Fibroblast of skin of scalp (primary cell): ENCODE measurements around the gene DEXI.
"Not testable (repeated sequence)": the region's sequence is repeated elsewhere in the genome, so short reads cannot be mapped to it uniquely, and the experiment has no call there.

Experiments
- DNase-seq: peaks from one replicate; pipeline ENCODE4 v3.0.0-alpha.2; 2013

DEXI gene

DNA sequence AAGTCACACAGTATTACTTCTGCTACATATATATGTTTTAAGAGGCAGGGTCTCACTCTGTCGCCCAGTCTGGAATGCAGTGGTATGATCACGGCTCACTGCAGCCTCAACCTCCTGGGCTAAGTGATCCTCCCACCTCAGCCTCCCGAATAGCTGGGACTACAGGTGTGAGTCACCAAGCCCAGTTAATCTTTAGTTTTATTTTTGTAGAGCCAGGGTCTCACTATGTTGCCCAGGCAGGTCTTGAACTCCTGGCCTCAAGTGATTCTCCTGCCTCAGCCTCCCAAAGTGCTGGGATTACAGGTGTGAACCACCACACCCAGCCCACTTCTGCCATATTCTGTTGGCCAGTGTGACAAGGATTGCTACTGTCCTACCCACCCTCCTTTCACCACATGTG, 17.0 kb downstream of the DEXI start:
- DNase-seq, result not testable (repeated sequence)

DNA sequence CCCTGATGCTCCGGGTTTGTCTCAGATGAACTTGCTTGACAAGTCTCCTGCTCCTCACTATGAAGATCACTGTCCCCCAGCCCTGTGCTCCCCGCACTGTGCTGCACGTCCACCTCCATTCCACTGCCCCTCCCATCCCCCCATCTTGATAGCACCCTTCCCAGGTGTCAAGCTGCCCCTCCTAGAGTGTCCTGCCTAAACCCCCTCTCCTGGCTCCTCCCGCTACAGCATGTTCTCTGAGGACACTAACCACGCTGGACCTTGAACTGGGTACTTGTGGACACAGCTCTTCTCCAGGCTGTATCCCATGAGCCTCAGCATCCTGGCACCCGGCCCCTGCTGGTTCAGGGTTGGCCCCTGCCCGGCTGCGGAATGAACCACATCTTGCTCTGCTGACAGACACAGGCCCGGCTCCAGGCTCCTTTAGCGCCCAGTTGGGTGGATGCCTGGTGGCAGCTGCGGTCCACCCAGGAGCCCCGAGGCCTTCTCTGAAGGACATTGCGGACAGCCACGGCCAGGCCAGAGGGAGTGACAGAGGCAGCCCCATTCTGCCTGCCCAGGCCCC, 18.5 kb downstream of the DEXI start:
- no peak for DNase-seq

GRCh38 chr16:10923146-10923649, 19.1 kb downstream of the DEXI start:
- DNase-seq, result no peak

GRCh38 chr16:10922328-10923145, 19.7 kb downstream of the DEXI start:
- DNase-seq, result peak; percentile 20

DNA sequence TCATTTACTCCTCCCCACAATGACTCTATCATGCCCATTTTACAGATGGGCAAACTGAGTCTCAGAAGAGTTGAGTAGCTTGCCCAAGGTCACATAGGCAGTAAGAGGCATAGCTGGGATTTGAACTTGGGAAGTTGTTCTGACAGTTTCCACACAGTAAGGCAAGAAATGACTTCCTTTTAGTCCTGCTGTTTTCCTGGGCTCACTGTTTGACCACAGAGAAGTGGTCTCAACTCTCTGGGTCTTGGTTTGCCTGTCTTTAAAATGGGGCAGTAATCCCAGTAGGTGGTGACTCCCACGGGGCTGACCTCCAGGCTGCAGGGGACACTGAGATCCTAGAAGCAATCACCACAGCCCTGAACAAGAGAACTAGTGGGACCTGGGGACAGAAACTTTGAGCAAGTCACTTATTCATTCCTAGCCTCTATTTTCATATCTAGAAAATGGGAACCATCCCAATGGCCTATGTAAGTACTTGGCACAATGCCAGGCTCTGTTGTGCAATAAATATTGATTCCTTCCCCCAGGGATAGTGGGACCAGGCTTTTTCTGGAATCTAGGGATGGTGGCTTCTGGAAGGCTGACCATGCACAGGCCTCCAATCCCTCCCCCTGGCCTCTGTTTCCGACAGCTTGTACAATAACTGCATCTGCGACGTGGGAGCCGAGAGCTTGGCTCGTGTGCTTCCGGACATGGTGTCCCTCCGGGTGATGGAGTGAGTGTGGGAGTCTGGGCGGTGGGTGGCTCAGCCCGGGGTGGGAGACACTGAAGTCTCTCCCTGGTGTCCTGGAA, 20.5 kb downstream of the DEXI start:
- DNase-seq, result no peak

- no peak for DNase-seq
Observed at GRCh38 chr16:10920726-10921427, 21.4 kb downstream of the DEXI start.

- no peak for DNase-seq
Observed at GRCh38 chr16:10919003-10919351, 23.3 kb downstream of the DEXI start.

GRCh38 chr16:10918294-10919002, 23.8 kb downstream of the DEXI start:
- DNase-seq, result peak; percentile 90

DNA sequence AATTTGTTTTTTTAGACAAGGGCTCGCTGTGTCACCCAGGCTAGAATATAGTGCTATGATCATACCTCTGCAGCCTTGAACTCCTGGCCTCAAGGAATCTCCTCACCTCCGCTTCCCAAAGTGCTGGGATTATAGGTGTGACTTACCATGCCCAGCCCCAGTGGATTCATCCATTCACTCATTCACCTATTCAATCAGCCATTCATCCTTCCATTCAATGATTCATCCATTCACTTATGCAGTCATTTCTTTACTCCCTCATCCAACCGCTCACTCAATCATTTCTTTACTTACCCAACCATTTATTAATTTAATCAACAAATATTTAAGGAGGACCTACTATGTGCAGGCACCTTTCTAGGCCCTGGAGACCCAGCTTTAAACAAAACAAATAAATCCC, 25.7 kb downstream of the DEXI start:
- DNase-seq, result no peak

DNA sequence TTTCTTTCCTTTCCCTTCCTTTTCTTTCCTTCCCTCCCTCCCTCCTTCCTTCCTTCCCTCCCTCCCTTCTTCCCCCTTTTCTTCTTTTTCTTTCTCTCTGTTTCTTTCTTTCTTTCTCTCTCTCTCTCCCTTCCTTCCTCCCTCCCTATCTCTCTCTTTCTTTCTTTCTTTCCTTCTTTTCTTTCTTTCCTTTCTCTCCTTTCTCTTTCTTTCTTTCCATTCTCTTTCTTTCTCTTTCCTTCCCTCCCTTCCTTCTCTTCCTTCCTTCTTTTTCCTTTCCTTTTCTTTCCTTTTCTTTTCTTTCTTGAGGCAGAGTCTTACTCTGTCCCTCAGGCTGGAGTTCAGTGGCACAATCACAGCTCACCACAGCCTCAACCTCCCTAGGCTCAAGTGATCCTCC, 31.0 kb downstream of the DEXI start:
- DNase-seq, result no peak

DNA sequence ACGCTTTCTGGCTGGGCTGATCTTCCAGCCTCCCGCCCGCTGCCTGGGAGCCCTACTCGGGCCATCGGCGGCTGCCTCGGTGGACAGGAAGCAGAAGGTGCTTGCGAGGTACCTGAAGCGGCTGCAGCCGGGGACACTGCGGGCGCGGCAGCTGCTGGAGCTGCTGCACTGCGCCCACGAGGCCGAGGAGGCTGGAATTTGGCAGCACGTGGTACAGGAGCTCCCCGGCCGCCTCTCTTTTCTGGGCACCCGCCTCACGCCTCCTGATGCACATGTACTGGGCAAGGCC, 34.6 kb downstream of the DEXI start:
- no peak for DNase-seq

DNA sequence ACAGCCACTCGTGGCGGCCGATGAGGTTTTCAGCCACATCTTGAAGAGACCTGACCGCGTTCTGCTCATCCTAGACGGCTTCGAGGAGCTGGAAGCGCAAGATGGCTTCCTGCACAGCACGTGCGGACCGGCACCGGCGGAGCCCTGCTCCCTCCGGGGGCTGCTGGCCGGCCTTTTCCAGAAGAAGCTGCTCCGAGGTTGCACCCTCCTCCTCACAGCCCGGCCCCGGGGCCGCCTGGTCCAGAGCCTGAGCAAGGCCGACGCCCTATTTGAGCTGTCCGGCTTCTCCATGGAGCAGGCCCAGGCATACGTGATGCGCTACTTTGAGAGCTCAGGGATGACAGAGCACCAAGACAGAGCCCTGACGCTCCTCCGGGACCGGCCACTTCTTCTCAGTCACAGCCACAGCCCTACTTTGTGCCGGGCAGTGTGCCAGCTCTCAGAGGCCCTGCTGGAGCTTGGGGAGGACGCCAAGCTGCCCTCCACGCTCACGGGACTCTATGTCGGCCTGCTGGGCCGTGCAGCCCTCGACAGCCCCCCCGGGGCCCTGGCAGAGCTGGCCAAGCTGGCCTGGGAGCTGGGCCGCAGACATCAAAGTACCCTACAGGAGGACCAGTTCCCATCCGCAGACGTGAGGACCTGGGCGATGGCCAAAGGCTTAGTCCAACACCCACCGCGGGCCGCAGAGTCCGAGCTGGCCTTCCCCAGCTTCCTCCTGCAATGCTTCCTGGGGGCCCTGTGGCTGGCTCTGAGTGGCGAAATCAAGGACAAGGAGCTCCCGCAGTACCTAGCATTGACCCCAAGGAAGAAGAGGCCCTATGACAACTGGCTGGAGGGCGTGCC, 35.1 kb downstream of the DEXI start:
- DNase-seq, result no peak

GRCh38 chr16:10906482-10906881, 35.8 kb downstream of the DEXI start:
- DNase-seq, result no peak

DNA sequence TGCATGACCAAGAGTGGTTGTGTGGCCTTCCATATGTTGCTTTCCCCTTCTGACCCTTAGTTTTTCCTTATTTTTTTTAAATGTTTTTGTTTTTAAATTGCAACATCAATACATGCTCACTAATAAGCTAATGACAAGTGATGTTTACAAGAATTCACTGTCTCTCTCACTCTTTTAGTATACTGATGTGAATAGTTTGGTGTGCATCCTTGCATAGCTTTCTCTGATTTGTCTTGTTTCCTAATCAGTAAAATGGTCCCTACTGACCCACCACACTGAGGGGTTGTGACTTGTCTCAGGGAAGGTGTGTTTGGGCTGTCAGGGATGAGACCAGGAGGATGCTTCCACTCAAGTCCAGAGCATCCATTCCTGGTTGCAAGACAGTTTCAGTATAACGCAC, 39.3 kb downstream of the DEXI start:
- DNase-seq, result no peak

DNA sequence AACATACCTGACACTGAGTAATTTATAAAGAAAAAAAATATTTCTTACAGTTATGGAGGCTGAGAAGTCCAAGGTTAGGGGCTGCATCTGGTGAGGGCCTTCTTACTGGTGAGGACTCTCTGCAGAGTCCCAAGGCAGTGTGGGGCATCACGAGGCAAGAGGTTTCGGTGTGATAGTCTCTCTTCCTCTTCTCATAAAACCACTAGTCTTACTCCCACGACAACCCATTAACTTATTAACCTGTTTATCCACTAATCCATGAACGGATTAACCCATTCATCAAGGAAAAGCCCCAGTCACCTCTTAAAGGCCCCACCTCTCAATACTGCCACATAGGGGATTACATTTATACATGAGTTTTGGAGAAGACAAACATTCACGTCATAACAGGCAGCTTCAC, 45.1 kb downstream of the DEXI start:
- no peak for DNase-seq

DNA sequence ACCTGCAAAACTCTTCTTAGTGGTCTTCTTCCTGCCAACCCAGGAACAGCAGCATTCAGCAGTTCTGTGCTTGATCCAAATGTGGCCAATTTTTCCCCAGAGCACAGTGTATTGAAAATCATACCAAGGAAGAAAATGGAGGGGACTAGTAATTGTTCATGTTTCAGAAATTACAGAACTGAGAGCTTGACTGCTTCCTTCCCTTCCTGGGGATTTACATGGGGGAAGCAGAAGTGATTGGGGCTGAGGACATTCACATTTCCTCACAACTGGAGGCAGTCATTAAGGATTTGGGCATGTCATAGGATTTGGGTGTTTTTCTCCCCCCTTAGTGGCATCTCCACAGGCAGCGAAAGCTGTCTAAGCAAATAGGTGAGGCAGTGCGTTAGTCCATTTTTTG, 45.5 kb downstream of the DEXI start:
- DNase-seq, result no peak

DNA sequence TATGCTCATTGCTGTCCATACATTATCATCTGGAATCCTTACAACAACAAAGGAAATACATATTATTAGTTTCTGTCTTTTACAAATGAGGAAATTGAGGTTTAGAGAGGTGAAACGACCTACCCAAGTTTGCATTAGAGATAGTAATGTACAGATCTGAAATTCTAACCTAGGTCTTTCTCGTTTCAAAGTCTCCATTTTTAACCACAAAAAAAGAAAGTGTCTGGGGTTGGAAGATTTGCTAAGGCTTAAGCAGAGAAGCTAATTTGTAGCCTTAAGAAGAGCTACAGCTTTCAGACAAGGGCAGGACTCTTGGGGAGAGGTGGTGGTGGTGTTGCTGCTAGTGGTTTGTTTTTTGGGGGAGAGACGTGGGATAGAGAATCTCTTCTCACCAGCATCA, 46.1 kb downstream of the DEXI start:
- no peak for DNase-seq

DNA sequence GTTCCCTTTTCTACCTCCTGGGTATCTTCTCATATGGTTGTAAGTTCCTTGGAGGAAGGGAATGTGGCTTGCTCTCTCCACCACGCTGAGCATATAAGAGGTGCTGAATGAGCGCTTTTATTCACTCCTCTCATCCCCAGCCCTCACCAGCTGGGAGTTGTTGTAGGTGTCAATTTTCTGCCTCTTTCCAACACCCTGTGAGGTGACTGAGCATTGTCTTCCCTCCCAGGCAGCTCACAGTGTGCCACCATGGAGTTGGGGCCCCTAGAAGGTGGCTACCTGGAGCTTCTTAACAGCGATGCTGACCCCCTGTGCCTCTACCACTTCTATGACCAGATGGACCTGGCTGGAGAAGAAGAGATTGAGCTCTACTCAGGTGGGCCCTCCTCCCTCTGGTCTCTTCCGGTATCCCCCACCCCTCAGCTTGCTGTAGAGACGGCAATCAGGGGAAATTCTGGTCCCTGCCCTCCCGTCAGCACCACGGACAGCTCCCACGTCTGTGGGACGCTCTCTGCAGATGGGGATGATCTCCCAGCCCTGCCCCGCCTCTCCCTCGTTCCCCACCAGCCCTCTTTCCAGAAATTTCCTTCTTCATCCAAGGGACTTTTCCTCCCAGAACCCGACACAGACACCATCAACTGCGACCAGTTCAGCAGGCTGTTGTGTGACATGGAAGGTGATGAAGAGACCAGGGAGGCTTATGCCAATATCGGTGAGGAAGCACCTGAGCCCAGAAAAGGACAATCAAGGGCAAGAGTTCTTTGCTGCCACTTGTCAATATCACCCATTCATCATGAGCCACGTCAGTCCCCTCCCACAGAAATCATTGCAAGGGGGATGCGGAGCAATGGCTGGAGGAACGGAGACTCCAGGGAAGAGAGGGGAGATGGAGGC, 47.0 kb downstream of the DEXI start:
- DNase-seq, result peak; percentile 57

DNA sequence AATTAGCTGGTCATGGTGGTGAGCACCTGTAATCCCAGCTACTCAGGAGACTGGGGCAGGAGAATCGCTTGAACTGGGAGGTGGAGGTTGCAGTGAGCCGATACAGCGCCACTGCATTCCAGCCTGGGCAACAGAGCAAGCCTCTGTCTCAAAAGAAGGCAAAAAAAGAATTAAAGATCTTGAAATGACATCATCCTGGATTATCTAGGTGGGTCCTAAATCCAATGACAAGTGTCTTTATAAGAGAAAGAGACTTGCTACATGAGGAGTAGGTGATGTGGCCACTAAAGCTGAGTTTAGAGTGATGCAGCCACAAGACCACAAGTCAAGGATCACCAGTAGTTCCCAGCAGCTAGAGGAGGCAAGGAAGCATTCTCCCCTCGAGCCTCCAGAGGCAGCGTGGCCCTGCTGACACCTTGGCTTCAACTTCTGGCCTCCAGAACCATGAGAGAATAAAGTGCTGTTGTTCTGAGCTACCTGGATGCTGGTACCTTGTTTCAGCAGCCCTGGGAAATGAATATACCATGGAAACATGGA, 49.4 kb downstream of the DEXI start:
- no peak for DNase-seq

DNA sequence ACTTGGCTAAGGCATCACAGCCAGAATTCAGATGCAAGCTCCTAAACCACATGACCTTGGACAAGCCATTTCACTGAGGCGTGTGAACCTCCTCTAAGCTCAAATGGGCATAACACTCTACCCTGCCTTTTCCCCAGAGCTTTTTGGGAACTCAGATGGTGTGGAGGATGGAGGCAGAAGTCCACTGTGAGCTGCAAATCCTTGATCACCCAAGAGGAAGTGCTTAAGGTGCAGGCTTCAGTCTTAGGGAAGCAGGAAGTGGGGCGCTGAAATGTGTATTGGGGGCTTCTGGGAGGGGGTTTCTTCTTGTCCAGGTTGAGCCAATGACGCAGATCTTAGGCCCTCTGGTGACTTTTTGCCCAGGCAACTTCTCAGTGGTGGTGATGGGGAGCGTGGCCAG, 52.4 kb downstream of the DEXI start:
- DNase-seq, result no peak
